Smooth muscle cell (in vitro differentiated cells): ENCODE measurements around the gene CLGN. TPM values are rescaled to one million over a fixed set of nuclear protein-coding genes. Genes with fewer than 3 reads are reported as not detected.

ENCODE experiments used
- DNase-seq: peaks from one replicate; lab custom pipeline; 2025; ENCODE audit not compliant: unreplicated experiment; lab: John Stamatoyannopoulos, UW
- H2AFZ ChIP-seq: fragments of 200-600 bp; sonication (generic); 2 replicates; pipeline ENCODE4 v1.6.0; 2016; ENCODE audit warnings: antibody characterized with exemption, low read depth, mild to moderate bottlenecking
- H3F3A ChIP-seq: fragments of 200-600 bp; sonication (generic); 2 replicates; pipeline ENCODE4 v1.6.0; 2017; ENCODE audit warnings: antibody characterized with exemption, low read depth
- H3K27ac ChIP-seq: fragments of 200-600 bp; sonication (generic); 2 replicates; pipeline ENCODE4 v1.5.1; 2016; ENCODE audit warnings: low read depth, mild to moderate bottlenecking
- H3K27me3 ChIP-seq: fragments of 200-600 bp; sonication (generic); 2 replicates; pipeline ENCODE4 v1.6.1; 2016; ENCODE audit warnings: low read depth, mild to moderate bottlenecking
- H3K36me3 ChIP-seq: fragments of 200-600 bp; sonication (generic); 2 replicates; pipeline ENCODE4 v1.5.1; 2016; ENCODE audit warnings: low read depth
- H3K4me1 ChIP-seq: fragments of 200-600 bp; sonication (generic); 2 replicates; pipeline ENCODE4 v1.5.1; 2016; ENCODE audit warnings: low read depth
- H3K4me2 ChIP-seq: fragments of 200-600 bp; sonication (generic); 2 replicates; pipeline ENCODE4 v1.6.0; 2016; ENCODE audit warnings: mild to moderate bottlenecking
- H3K4me3 ChIP-seq: fragments of 200-600 bp; sonication (generic); 2 replicates; pipeline ENCODE4 v1.5.1; 2016; ENCODE audit warnings: mild to moderate bottlenecking
- H3K79me2 ChIP-seq: fragments of 200-600 bp; sonication (generic); 2 replicates; pipeline ENCODE4 v1.6.0; 2016; ENCODE audit warnings: low read depth, mild to moderate bottlenecking
- H3K9ac ChIP-seq: fragments of 200-600 bp; sonication (generic); 2 replicates; pipeline ENCODE4 v1.6.0; 2016; ENCODE audit warnings: low read depth
- H3K9me3 ChIP-seq: fragments of 200-600 bp; sonication (generic); replicated peaks from 2 replicates; pipeline ENCODE4 v1.5.1; 2016; ENCODE audit warnings: low read depth
- H4K20me1 ChIP-seq: fragments of 200-600 bp; sonication (generic); 2 replicates; pipeline ENCODE4 v1.6.0; 2016; ENCODE audit warnings: low read depth
- WGBS: methylation state at CpG from one replicate; pipeline ENCODE4 v1.1.7; 2016; ENCODE audit warnings: low lambda C conversion rate; 5-methylcytosine and 5-hydroxymethylcytosine counted together
- polyA plus RNA-seq: library from polyadenylated mRNA; unstranded; fragments of >200 nt; fragmentation: Nextera tagmentation; extraction: Ambion mirVana; gene quantifications from 2 replicates; pipeline ENCODE4 v1.2.1, GENCODE V29; 2016
- total RNA-seq: library from RNA; depleted of rRNA; stranded (reverse); fragments of >200 nt; gene quantifications from 2 replicates; pipeline ENCODE4 v1.2.3, GENCODE V29; 2014
- TF ChIP-seq, protein P1 (sequence below): fragments of 200-600 bp; sonication (generic); IDR thresholded peaks from 2 replicates; pipeline ENCODE4 v1.5.1; 2017; ENCODE audit warnings: borderline replicate concordance, mild to moderate bottlenecking, antibody characterized with exemption; ENCODE audit not compliant: insufficient read depth, poor library complexity, severe bottlenecking

CLGN gene
- total and polyA plus RNA-seq, 2 experiments from 2014 or later: 0.42 to 0.85 TPM

GRCh38 chr4:140344621-140345020 is 82.8 kb downstream of the CLGN start:
- no peaks in the 10 kb centered on the region for H3F3A ChIP-seq
- WGBS: 86% methylated on average over 9 of the region's 9 CpGs
- H3K79me2 ChIP-seq: no peaks in the 10 kb centered on the region
- no peak overlapping the region for H3K4me3 ChIP-seq
- no peaks in the 10 kb centered on the region for H3K9me3 ChIP-seq
- no peaks in the 10 kb centered on the region for H3K36me3 ChIP-seq
- TF ChIP-seq, protein P1, sequence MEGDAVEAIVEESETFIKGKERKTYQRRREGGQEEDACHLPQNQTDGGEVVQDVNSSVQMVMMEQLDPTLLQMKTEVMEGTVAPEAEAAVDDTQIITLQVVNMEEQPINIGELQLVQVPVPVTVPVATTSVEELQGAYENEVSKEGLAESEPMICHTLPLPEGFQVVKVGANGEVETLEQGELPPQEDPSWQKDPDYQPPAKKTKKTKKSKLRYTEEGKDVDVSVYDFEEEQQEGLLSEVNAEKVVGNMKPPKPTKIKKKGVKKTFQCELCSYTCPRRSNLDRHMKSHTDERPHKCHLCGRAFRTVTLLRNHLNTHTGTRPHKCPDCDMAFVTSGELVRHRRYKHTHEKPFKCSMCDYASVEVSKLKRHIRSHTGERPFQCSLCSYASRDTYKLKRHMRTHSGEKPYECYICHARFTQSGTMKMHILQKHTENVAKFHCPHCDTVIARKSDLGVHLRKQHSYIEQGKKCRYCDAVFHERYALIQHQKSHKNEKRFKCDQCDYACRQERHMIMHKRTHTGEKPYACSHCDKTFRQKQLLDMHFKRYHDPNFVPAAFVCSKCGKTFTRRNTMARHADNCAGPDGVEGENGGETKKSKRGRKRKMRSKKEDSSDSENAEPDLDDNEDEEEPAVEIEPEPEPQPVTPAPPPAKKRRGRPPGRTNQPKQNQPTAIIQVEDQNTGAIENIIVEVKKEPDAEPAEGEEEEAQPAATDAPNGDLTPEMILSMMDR: no peak
- no peaks in the 10 kb centered on the region for H3K4me1 ChIP-seq
- no peak for DNase-seq
- H3K27me3 ChIP-seq: no peaks in the 10 kb centered on the region
- no peaks in the 10 kb centered on the region for H4K20me1 ChIP-seq
- H3K4me2 ChIP-seq: no peak overlapping the region
- no peak overlapping the region for H3K27ac ChIP-seq
- no peak overlapping the region for H2AFZ ChIP-seq
- no peak overlapping the region for H3K9ac ChIP-seq

- Histone ChIP-seq H3K4me1 (no peaks in the 10 kb centered on the region), H3K79me2 (no peaks in the 10 kb centered on the region), H3K9ac (no peak overlapping the region), H3K9me3 (no peaks in the 10 kb centered on the region), H3K27ac (no peak overlapping the region), H3K27me3 (no peaks in the 10 kb centered on the region), H2AFZ (no peak overlapping the region), H3K36me3 (no peaks in the 10 kb centered on the region), H3K4me3 (peak overlapping the region; percentile 30), H4K20me1 (no peaks in the 10 kb centered on the region), H3F3A (no peaks in the 10 kb centered on the region), H3K4me2 (no peak overlapping the region)
- TF ChIP-seq, protein P1: no peak
- DNase-seq: no peak
- WGBS: 92% methylated on average over 3 of the region's 3 CpGs
Observed at GRCh38 chr4:140344101-140344500, 83.3 kb downstream of the CLGN start.

GRCh38 chr4:140343303-140343702 is 84.1 kb downstream of the CLGN start:
- 86% methylated on average over 5 of the region's 5 CpGs for WGBS
- Histone ChIP-seq H3K9me3 (no peaks in the 10 kb centered on the region), H3K27ac (no peak overlapping the region), H3K79me2 (no peaks in the 10 kb centered on the region), H3K4me3 (peak overlapping the region; percentile 30), H4K20me1 (no peaks in the 10 kb centered on the region), H3K27me3 (no peaks in the 10 kb centered on the region), H3F3A (no peaks in the 10 kb centered on the region), H3K36me3 (no peaks in the 10 kb centered on the region), H3K4me2 (no peak overlapping the region), H3K4me1 (no peaks in the 10 kb centered on the region), H2AFZ (no peak overlapping the region), H3K9ac (no peak overlapping the region)
- DNase-seq: no peak
- TF ChIP-seq, protein P1: no peak

DNA sequence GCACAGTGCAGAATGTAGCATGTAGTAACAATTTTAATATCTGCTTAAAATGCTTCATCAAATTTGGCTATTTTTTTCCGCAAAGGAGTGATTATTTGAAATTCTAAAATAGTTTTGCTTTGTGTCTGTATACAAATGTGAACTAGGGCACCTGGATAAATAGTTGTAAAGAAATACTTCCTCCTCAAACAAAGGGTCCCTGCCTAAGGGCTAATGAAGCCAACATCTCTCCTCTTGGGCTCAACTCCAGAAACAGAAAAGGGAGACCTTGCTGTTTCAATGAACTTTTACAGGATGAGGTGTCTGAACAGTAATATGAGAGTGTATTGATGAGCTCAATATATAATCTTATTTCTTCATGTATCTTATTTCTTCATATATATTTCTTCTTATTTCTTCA is 84.8 kb downstream of the CLGN start:
- Histone ChIP-seq H2AFZ (no peak overlapping the region), H3K27me3 (no peaks in the 10 kb centered on the region), H3K79me2 (no peaks in the 10 kb centered on the region), H3K9ac (no peak overlapping the region), H3K36me3 (no peaks in the 10 kb centered on the region), H3K4me1 (no peaks in the 10 kb centered on the region), H3K4me3 (no peak overlapping the region), H4K20me1 (no peaks in the 10 kb centered on the region), H3K9me3 (no peaks in the 10 kb centered on the region), H3K4me2 (no peak overlapping the region), H3F3A (no peaks in the 10 kb centered on the region), H3K27ac (no peak overlapping the region)
- TF ChIP-seq, protein P1: no peak
- 100% methylated on average over 1 of the region's 1 CpG for whole genome bisulfite sequencing
- no peak for DNase-seq
